ENCODE results near the gene LETM1. TPM values are rescaled to one million over a fixed set of nuclear protein-coding genes. Genes with fewer than 3 reads are reported as not detected.

Gene LETM1
- total RNA-seq, 1 donor from 2014 or later: 37.8 TPM

DNA sequence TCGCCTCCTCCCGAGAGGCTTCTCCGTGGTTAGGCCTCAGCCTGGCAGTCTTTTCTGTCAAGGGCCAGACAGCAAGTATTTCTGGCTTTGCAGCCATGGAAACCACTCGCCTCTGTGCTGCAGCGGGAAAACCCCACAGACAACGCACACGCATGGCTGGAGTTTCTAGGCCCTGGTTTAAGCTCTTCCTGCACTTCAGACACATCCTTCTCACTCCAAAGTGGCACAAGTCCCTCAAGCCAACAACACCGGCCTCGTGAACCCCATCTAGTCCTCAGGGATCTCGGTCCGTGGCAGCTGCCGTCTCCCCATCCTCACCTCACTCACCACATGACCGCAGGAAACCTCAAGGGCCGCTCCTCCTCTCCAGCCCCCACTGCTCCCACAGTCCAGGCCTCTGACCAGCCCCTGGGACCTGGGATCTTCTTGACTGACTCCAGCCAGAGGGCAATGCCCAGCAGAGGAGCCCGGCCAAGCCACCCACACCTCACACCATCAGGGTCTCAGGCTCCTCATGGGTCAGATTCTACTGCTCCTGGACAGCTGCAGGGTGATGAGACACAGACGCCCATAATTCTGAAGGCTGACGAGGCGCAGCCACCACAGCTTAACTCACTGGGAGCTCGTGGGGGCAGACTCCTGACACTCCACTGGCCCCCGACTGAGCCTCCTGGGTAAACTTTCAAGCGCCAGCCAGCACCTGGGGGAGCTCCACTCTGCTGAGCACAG, 21.7 kb downstream of the LETM1 start:
- no peak for DNase-seq (ENCODE audit: low spot score)
- intact Hi-C loops (cut with DNase I): no loop called here

GRCh38 chr4:1833307-1834046, 22.5 kb downstream of the LETM1 start:
- intact Hi-C loops (cut with DNase I): no loop called here
- no peak for DNase-seq (ENCODE audit: low spot score)

- no peak for DNase-seq (ENCODE audit: low spot score)
- intact Hi-C loops (cut with DNase I): no loop called here
Measured at GRCh38 chr4:1832690-1833089, 23.3 kb downstream of the LETM1 start.

- intact Hi-C loops (cut with DNase I): no loop called here
- DNase-seq (ENCODE audit: low spot score): peak; percentile 69
Measured at GRCh38 chr4:1831331-1831730, 24.6 kb downstream of the LETM1 start.

- intact Hi-C loops (cut with DNase I): no loop called here
- DNase-seq (ENCODE audit: low spot score): no peak
Measured at GRCh38 chr4:1830642-1831228, 25.2 kb downstream of the LETM1 start.

DNA sequence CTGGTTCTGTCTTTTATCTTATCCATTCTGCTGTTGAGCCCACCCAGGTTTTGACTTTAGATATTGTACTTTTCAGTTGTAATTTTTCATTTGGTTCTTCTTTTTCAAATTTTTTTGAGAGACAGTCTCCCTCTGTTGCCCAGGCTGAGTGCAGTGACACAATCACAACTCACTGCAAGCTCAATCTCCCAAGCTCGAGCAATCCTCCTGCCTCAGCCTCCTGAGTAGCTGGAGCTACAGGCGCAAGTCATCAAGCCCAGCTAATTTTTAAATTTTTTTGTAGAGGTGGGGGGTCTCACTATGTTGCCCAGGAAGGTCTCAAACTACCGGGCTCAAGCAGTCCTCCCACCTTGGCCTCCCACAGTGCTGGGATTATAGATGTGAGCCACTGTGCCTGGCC, 25.7 kb downstream of the LETM1 start:
- no peak for DNase-seq (ENCODE audit: low spot score)
- intact Hi-C loops (cut with DNase I): no loop called here

GRCh38 chr4:1826531-1827350, 29.2 kb downstream of the LETM1 start:
- no peak for DNase-seq (ENCODE audit: low spot score)
- intact Hi-C loops (cut with DNase I): no loop called here

DNA sequence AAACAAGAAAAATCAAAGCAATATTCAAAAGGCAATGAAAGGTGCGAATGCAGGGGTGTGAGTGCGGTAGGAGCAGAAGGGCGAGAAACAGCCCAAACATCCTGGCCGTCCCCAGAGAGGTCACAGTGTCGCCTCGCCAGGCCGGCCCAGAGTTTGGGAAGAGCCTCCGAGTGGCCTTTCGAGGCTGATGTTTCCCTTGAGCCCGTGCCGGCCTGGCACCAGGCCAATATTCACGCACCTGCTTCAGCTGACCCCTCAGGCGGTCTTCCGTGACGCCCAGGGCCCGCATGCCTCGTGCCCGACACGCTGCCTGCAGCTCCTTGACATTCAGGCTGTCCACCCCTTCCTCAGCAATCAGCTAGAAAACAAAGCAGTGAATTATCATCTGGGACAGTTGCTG, 30.6 kb downstream of the LETM1 start:
- no peak for DNase-seq (ENCODE audit: low spot score)
- intact Hi-C loops (cut with DNase I): no loop called here

DNA sequence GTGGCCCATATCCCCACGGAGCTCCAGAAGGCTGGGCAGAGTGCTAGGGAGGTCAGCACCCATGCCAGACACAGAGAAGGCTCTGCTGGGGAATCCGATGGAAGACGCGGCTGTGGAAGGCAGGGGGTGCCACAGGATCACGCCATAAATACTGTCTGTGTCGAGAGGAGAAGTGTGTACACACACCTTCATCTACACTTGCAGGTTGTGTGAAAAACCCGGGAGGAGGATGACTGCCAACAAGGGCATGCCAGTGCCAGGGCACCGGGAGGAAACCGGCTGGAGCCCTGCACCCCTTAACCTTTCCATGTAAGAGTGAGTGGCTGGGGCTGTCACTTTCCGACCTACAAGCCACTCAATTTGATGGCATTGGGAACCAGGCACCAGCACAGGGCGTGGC, 31.2 kb downstream of the LETM1 start:
- DNase-seq (ENCODE audit: low spot score): no peak

GRCh38 chr4:1823545-1823932, 32.4 kb downstream of the LETM1 start:
- DNase-seq (ENCODE audit: low spot score): no peak
- intact Hi-C loops (cut with DNase I): no loop called here

More for the DNA sequence above, 31.2 kb downstream of the LETM1 start:
- intact Hi-C loops (cut with DNase I): no loop called here

DNA sequence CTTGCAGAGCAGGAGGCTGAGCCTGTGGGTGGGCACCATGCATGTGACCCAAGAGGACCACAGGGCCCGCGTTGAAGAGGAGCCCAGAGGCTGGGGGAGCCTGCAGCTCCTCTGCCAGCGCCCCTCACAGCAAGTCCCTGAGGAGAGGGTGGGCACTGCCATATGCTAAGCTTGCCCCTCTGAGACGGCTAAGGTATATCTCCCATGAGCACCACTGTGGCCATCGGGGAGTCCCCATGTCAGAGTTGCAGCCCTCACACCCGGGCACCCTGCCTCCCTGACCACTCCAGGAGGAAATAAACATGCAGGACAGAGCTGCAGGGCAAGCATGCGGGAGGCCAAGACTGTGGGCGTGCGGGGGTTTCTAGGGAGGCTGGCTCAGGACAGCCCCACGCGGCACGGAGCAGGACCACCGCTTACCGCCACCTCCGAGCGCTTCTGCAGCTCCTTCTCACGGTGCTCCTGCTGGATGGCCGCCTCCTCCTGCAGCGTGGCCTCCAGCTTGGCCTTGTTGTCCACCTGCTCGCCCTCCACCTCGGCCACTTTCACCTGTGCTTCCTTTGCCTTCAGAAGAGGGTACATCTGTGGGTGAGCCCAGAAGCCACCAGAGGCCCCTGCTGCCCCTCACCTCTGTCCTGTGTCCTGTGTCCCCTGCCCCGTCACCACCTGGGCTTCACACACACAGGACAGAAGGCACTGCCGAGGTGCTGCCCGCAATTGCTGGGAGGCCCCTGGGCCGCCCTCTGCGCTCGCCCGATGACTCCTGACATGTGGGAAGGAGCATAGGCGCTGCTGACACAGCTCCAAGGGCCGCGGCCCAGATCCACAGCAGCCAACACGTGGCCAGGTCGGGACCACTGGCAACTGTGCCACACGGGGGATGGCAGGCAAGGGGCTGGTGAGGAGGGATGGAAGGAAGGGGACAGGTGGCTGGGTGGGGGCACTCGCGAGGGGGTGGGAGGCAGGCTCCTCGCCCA, 33.1 kb downstream of the LETM1 start:
- DNase-seq (ENCODE audit: low spot score): no peak
- intact Hi-C loops (cut with DNase I): no loop called here

GRCh38 chr4:1821679-1822567, 34.0 kb downstream of the LETM1 start:
- intact Hi-C loops (cut with DNase I): no loop called here
- no peak for DNase-seq (ENCODE audit: low spot score)

DNA sequence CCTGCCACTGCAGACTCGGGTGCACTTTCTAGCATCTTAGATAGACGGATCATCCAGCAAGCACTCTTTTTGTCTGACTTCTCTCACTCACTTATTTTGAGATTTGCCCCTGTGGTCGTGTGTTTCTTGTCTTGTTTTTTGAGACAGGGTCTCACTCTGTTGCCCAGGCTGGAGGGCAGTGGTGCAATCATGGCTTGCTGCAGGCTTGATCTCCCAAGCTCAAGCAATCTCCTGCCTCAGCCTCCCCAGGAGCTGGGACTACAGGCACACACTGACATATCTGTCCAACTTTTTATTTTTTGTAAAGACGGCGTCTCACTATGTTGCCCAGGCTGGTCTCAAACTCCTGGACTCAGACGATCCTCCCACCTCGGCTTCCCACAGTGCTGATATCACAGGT, 36.1 kb downstream of the LETM1 start:
- no peak for DNase-seq (ENCODE audit: low spot score)
- intact Hi-C loops (cut with DNase I): no loop called here

GRCh38 chr4:1819284-1819683, 36.7 kb downstream of the LETM1 start:
- intact Hi-C loops (cut with DNase I): no loop called here
- DNase-seq (ENCODE audit: low spot score): no peak

DNA sequence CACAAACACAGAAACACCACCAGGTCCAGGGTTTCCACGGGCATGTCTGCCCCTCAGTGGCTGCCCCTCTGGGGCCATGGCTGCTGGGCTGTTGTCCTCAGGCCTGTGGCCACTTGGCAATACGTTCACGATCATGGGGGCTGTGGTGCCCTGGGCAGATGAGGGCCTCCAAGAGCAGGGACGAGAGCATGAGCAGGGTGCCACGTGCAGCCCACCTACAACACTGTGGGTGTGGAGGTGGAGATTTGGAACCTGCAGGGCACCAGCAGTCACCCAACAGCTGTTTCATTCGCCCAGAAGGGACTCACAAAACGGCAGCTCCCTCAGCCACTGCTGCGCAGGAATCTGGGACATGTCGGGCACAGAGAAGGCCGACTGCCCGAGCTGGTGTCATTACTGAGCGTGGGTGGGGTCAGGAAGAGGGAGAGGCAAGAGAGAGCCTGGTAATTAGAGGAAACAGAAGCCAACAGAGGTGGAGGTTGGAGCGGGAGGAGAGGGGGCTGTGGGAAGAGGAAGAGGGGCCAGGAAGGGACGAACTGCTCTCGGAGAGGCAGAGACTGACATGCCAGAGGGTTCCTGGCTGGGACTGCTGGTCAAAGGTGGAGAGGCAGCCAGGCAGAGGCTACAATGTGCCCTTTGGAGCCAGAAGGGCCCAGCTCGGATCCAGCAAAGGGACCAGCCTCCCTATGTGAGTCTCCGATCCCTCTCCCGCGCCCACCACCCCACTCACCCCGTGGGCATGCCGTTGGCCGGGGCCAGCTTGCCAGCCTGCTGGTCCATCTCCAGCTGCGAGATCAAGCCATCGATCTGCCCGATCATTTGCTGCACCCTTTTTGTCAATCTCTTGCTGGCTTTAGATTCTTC, 39.7 kb downstream of the LETM1 start:
- intact Hi-C loops (cut with DNase I): no loop called here
- no peak for DNase-seq (ENCODE audit: low spot score)

- DNase-seq (ENCODE audit: low spot score): no peak
- intact Hi-C loops (cut with DNase I): no loop called here
Measured at GRCh38 chr4:1815096-1815996, 40.6 kb downstream of the LETM1 start.
